ENCODE data around the gene ICAM1.
A peak's percentile ranks its signal among the peaks of the same experiment; 100 is the strongest.
"Not testable (repeated sequence)": the region's sequence is repeated elsewhere in the genome, so short reads cannot be mapped to it uniquely, and the experiment has no call there.

Gene ICAM1

DNA sequence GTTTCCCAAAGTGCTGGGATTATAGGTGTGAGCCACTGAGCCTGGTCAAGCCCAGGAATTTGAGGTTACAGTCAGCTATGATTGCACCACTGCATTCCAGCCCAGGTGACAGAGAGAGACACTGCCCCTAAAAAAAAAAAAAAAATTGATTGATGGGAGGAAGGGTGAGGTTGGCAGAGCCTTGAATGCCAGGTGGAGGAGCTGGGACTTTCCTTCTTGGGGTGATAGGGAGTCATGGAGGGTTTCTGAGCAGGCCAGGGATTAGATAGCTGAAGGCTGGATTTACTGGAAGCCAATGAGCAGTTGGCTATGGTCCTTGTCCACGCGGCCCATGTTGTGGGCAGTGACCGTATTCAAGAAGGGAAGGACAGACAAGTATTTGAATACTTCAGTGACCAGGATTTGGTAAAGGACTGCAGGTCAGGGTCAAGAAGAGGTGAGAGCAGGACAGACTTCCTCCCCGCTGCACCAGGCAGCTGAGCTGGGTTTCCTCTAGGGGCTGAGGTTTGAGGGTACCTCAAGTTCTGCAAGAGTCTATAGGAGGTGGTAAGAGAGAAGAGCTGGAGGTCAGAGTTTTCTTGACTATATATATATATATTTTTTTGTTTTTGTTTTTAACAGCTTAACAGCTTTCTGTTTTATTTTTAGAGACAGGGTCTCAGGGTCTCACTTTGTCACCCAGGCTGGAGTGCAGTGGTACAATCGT is 9.0 kb downstream of the ICAM1 start:
- no peak for DNase-seq

- DNase-seq: not testable (repeated sequence)
These were observed 11.1 kb downstream of the ICAM1 start for GRCh38 chr19:10282043-10282442.

DNA sequence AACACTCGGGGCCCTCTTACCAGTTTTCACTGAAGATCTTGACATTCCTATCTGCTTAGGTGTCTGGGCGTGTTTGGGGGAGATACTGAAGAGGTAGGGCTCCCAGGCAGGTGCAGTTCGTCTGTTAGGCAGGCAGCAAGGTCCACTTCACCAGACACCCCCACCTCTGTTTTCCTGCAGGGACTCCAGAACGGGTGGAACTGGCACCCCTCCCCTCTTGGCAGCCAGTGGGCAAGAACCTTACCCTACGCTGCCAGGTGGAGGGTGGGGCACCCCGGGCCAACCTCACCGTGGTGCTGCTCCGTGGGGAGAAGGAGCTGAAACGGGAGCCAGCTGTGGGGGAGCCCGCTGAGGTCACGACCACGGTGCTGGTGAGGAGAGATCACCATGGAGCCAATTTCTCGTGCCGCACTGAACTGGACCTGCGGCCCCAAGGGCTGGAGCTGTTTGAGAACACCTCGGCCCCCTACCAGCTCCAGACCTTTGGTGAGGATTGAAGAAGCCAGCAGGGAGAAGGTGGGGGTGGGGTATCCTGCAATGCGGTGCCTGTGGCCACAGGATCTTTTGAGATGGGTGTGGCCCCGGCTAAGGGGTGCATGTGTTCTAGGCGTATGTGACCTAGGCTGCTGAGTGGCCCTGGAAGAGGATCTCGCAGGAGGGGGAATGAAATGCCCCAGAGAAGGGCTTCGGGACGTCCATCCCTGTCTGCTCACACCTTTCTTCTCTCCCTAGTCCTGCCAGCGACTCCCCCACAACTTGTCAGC is 12.6 kb downstream of the ICAM1 start:
- DNase-seq: no peak

DNA sequence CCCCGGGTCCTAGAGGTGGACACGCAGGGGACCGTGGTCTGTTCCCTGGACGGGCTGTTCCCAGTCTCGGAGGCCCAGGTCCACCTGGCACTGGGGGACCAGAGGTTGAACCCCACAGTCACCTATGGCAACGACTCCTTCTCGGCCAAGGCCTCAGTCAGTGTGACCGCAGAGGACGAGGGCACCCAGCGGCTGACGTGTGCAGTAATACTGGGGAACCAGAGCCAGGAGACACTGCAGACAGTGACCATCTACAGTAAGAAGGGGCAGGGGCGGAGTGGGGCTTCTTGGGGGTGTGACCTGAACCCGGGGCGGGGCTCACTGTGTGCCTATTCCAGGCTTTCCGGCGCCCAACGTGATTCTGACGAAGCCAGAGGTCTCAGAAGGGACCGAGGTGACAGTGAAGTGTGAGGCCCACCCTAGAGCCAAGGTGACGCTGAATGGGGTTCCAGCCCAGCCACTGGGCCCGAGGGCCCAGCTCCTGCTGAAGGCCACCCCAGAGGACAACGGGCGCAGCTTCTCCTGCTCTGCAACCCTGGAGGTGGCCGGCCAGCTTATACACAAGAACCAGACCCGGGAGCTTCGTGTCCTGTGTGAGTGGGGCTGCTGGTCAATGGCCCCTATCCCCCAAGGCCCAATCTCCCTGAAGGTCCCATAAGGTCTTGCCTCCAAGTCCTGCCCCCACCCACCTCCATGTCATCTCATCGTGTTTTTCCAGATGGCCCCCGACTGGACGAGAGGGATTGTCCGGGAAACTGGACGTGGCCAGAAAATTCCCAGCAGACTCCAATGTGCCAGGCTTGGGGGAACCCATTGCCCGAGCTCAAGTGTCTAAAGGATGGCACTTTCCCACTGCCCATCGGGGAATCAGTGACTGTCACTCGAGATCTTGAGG is 13.4 kb downstream of the ICAM1 start:
- no peak for DNase-seq

GRCh38 chr19:10284960-10285278 is 14.0 kb downstream of the ICAM1 start:
- DNase-seq: no peak

DNA sequence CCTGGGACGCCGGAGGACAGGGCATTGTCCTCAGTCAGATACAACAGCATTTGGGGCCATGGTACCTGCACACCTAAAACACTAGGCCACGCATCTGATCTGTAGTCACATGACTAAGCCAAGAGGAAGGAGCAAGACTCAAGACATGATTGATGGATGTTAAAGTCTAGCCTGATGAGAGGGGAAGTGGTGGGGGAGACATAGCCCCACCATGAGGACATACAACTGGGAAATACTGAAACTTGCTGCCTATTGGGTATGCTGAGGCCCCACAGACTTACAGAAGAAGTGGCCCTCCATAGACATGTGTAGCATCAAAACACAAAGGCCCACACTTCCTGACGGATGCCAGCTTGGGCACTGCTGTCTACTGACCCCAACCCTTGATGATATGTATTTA is 14.5 kb downstream of the ICAM1 start:
- no peak for DNase-seq

GRCh38 chr19:10286803-10287737 is 16.1 kb downstream of the ICAM1 start, which contains the start of gene ICAM4:
Gene ICAM4, plus strand, starts transcription at chr19:10286955. Its CDS starts 58 bp downstream, at chr19:10287013.
- no peak for DNase-seq

GRCh38 chr19:10288662-10289166 is 17.8 kb downstream of the ICAM1 start:
- DNase-seq: peak; percentile 70

DNA sequence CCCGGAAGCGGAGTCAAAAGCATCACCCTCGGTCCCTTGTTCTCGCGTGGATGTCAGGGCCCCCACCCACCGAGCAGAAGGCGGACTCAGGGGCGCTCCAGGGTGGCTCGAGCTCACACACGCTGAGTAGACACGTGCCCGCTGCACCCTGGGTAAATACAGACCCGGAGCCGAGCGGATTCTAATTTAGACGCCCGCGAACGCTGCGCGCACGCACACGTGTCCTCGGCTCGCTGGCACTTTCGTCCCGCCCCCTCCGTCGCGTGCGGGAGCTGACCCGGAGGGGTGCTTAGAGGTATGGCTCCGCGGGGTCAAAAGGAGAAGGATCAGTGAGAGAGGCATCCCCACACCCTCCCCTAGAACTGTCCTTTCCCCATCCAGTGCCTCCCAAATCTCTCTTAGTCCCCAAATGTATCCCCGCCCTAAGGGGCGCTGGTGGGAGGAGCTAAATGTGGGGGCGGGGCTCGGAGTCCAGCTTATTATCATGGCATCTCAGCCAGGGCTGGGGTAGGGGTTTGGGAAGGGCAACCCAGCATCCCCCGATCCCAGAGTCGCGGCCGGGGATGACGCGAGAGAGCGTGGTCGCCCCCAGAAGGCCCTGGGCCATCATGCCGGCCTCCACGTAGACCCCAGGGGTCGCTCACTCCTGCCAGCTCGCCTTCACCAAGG is 18.4 kb downstream of the ICAM1 start:
- DNase-seq: peak; percentile 80

- DNase-seq: peak; percentile 67
These were observed 19.0 kb downstream of the ICAM1 start, which contains the start of gene ICAM5 for GRCh38 chr19:10289836-10290356. Gene ICAM5, plus strand, starts transcription at chr19:10289952. Its CDS starts 92 bp downstream, at chr19:10290044.

GRCh38 chr19:10290357-10290875 is 19.5 kb downstream of the ICAM1 start:
- peak; percentile 28 for DNase-seq

DNA sequence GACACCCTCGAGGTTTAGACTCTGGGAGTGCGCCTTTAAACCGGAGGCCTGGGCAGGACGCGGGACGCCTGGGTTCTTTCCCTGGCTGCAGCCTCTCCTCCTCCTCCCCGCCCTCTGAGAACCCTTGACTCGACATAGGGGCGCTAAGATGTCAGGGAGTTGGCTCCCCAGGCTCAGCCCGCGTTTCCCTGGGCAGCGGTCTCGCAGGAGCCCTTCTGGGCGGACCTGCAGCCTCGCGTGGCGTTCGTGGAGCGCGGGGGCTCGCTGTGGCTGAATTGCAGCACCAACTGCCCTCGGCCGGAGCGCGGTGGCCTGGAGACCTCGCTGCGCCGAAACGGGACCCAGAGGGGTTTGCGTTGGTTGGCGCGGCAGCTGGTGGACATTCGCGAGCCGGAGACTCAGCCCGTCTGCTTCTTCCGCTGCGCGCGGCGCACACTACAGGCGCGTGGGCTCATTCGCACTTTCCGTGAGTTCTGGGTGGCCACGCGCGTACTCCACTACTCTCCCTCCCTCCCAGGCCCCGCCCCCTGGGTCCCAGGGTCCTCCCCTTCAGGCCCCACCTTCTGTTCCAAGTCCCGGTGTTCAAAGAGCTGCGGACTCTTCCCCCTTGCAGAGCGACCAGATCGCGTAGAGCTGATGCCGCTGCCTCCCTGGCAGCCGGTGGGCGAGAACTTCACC is 20.1 kb downstream of the ICAM1 start:
- peak; percentile 58 for DNase-seq

- peak; percentile 54 for DNase-seq
These were observed 20.8 kb downstream of the ICAM1 start for GRCh38 chr19:10291554-10292205.

GRCh38 chr19:10292206-10292788 is 21.4 kb downstream of the ICAM1 start:
- peak; percentile 85 for DNase-seq

DNA sequence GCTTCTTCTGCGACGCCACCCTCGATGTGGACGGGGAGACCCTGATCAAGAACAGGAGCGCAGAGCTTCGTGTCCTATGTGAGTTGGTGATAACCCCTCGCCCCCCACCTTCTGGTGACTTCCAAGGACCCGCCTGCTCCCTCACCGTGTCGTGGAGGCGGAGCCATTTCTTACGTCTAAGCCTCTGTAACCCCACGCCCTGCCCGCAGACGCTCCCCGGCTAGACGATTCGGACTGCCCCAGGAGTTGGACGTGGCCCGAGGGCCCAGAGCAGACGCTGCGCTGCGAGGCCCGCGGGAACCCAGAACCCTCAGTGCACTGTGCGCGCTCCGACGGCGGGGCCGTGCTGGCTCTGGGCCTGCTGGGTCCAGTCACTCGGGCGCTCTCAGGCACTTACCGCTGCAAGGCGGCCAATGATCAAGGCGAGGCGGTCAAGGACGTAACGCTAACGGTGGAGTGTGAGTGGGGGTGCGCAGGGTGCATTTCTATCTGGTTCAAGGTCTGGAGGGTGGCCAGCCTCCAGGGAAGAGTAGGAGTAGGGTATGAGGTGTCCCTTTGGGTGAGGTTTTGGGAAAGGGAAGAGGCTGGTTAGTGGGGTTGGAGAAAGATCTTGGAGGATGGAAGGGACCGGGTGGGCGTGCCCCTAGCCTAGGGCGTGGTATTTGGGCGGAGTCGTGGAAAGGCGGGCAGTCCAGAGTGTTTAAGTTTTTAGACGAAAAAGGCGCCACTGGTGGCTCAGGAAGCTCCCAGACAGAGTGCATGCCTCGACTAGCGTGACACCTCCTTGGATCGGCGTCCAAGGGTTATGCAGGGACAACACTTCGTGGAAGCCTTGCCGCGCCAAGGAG is 22.1 kb downstream of the ICAM1 start:
- no peak for DNase-seq

DNA sequence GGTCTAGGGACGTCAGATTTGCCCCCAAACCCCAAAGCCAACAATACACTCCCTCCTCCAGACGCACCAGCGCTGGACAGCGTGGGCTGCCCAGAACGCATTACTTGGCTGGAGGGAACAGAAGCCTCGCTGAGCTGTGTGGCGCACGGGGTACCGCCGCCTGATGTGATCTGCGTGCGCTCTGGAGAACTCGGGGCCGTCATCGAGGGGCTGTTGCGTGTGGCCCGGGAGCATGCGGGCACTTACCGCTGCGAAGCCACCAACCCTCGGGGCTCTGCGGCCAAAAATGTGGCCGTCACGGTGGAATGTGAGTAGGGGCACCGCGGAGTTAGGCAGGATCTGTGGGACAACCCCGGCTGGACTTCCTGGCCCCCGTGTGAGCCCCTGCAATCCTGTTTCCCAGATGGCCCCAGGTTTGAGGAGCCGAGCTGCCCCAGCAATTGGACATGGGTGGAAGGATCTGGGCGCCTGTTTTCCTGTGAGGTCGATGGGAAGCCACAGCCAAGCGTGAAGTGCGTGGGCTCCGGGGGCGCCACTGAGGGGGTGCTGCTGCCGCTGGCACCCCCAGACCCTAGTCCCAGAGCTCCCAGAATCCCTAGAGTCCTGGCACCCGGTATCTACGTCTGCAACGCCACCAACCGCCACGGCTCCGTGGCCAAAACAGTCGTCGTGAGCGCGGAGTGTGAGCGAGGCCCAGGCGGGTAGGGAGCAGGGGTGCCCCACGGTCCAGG is 22.9 kb downstream of the ICAM1 start:
- DNase-seq: no peak

GRCh38 chr19:10294368-10294697 is 23.4 kb downstream of the ICAM1 start:
- DNase-seq: no peak

Measured in NCI-H146 (cell line).